SJSA1 (cell line): ENCODE results near the gene CYB5D1. TPM values are rescaled to one million over a fixed set of nuclear protein-coding genes. Genes with fewer than 3 reads are reported as not detected.

ENCODE experiments used
- DNase-seq, 2 experiments: peaks; one replicate each; pipeline ENCODE4 v3.0.0-alpha.2; 2015 to 2020; ENCODE audit warnings: low spot score in 2 of 2, low read depth in 1 of 2
- H3K27ac ChIP-seq: fragments of 250-450 bp; sonication (Bioruptor Pico); 2 replicates; pipeline ENCODE4 v1.5.1; 2020; ENCODE audit warnings: mild to moderate bottlenecking, moderate library complexity
- H3K27me3 ChIP-seq: fragments of 250-450 bp; sonication (Bioruptor Pico); replicated peaks from 2 replicates; pipeline ENCODE4 v1.5.1; 2020; ENCODE audit warnings: mild to moderate bottlenecking, moderate library complexity
- H3K36me3 ChIP-seq: fragments of 250-450 bp; sonication (Bioruptor Pico); 2 replicates; pipeline ENCODE4 v1.5.1; 2020; ENCODE audit warnings: mild to moderate bottlenecking
- H3K4me1 ChIP-seq: fragments of 250-450 bp; sonication (Bioruptor Pico); replicated peaks from 2 replicates; pipeline ENCODE4 v1.6.1; 2021; ENCODE audit warnings: mild to moderate bottlenecking
- H3K4me3 ChIP-seq: fragments of 250-450 bp; sonication (Bioruptor Pico); 2 replicates; pipeline ENCODE4 v1.5.1; 2020; ENCODE audit warnings: mild to moderate bottlenecking
- H3K9me3 ChIP-seq: fragments of 250-450 bp; sonication (Bioruptor Pico); replicated peaks from 2 replicates; pipeline ENCODE4 v1.5.1; 2020; ENCODE audit warnings: mild to moderate bottlenecking
- total RNA-seq: library from RNA; depleted of rRNA; stranded (reverse); fragments of >200 nt; shearing (Covaris generic); gene quantifications from 2 replicates; pipeline ENCODE4 v1.2.3, GENCODE V29; 2014

CYB5D1 gene
- total RNA-seq, 1 experiment from 2014 or later = 2.6 TPM

- Histone ChIP-seq H3K27ac (peak overlapping the region; percentile 24; the same call in 1 of the 2 replicates), H3K4me3 (peak overlapping the region; percentile 63), H3K9me3 (no peaks in the 10 kb centered on the region), H3K27me3 (no peaks in the 10 kb centered on the region), H3K36me3 (peaks cover 36% of the 10 kb centered on the region), H3K4me1 (peaks cover 37% of the 10 kb centered on the region)
- DNase-seq = peak; percentile 95 to 98
Observed at GRCh38 chr17:7887482-7888183, 29.8 kb downstream of the CYB5D1 start.

- peaks cover 36% of the 10 kb centered on the region for H3K4me1 ChIP-seq
- H3K9me3 ChIP-seq = no peaks in the 10 kb centered on the region
- peaks cover 37% of the 10 kb centered on the region for H3K36me3 ChIP-seq
- no peaks in the 10 kb centered on the region for H3K27me3 ChIP-seq
- no peak for DNase-seq
- peak within 1 kb of the TSS; percentile 30 for H3K4me3 ChIP-seq
- H3K27ac ChIP-seq = peak within 1 kb of the TSS; percentile 24; the same call in 1 of the 2 replicates
Observed at GRCh38 chr17:7888184-7888920, 30.5 kb downstream of the CYB5D1 start, which contains the start of gene CHD3. Gene CHD3, plus strand, starts transcription at chr17:7888789. Its CDS starts 212 bp downstream, at chr17:7889001.

GRCh38 chr17:7889166-7889955 lies 31.6 kb downstream of the CYB5D1 start:
- no peak overlapping the region for H3K4me3 ChIP-seq

GRCh38 chr17:7893187-7893880 lies 35.5 kb downstream of the CYB5D1 start:
- Histone ChIP-seq H3K4me1 (peaks cover 14% of the 10 kb centered on the region), H3K9me3 (no peaks in the 10 kb centered on the region), H3K36me3 (peaks cover 82% of the 10 kb centered on the region), H3K27ac (no peak overlapping the region), H3K27me3 (no peaks in the 10 kb centered on the region), H3K4me3 (no peak overlapping the region)
- no peak for DNase-seq

More at GRCh38 chr17:7889166-7889955, 31.6 kb downstream of the CYB5D1 start:
- Histone ChIP-seq H3K27ac (no peak overlapping the region), H3K4me1 (peaks cover 29% of the 10 kb centered on the region), H3K9me3 (no peaks in the 10 kb centered on the region), H3K36me3 (peaks cover 47% of the 10 kb centered on the region), H3K27me3 (no peaks in the 10 kb centered on the region)
- peak; percentile 82 to 94 for DNase-seq

GRCh38 chr17:7894226-7894625 lies 36.4 kb downstream of the CYB5D1 start:
- no peaks in the 10 kb centered on the region for H3K9me3 ChIP-seq
- no peak for DNase-seq
- peaks cover 5% of the 10 kb centered on the region for H3K4me1 ChIP-seq
- peaks cover 90% of the 10 kb centered on the region for H3K36me3 ChIP-seq
- no peaks in the 10 kb centered on the region for H3K27me3 ChIP-seq
- H3K4me3 ChIP-seq = no peak overlapping the region
- no peak overlapping the region for H3K27ac ChIP-seq

- Histone ChIP-seq H3K9me3 (no peaks in the 10 kb centered on the region), H3K4me1 (no peaks in the 10 kb centered on the region), H3K27me3 (no peaks in the 10 kb centered on the region), H3K27ac (no peak overlapping the region), H3K4me3 (no peak overlapping the region), H3K36me3 (peaks cover 90% of the 10 kb centered on the region)
- DNase-seq = no peak
Observed at GRCh38 chr17:7894866-7895265, 37.1 kb downstream of the CYB5D1 start.

GRCh38 chr17:7897090-7897489 lies 39.3 kb downstream of the CYB5D1 start:
- no peak for DNase-seq
- Histone ChIP-seq H3K27ac (no peak overlapping the region), H3K9me3 (no peaks in the 10 kb centered on the region), H3K36me3 (peaks cover 87% of the 10 kb centered on the region), H3K27me3 (no peaks in the 10 kb centered on the region), H3K4me3 (no peak overlapping the region), H3K4me1 (no peaks in the 10 kb centered on the region)

- Histone ChIP-seq H3K4me3 (no peak overlapping the region), H3K36me3 (peaks cover 88% of the 10 kb centered on the region), H3K4me1 (no peaks in the 10 kb centered on the region), H3K27ac (no peak overlapping the region), H3K9me3 (no peaks in the 10 kb centered on the region), H3K27me3 (no peaks in the 10 kb centered on the region)
- DNase-seq = no peak
Observed at GRCh38 chr17:7897773-7898172, 40.0 kb downstream of the CYB5D1 start.

- Histone ChIP-seq H3K27me3 (no peaks in the 10 kb centered on the region), H3K4me3 (no peak overlapping the region), H3K4me1 (no peaks in the 10 kb centered on the region), H3K36me3 (peaks cover 95% of the 10 kb centered on the region), H3K9me3 (no peaks in the 10 kb centered on the region), H3K27ac (no peak overlapping the region)
- DNase-seq = no peak
Observed at GRCh38 chr17:7903154-7904103, 45.6 kb downstream of the CYB5D1 start.

GRCh38 chr17:7909089-7909488 lies 51.3 kb downstream of the CYB5D1 start:
- H3K4me3 ChIP-seq = no peak overlapping the region
- no peaks in the 10 kb centered on the region for H3K27me3 ChIP-seq
- H3K27ac ChIP-seq = no peak overlapping the region
- no peak for DNase-seq
- no peaks in the 10 kb centered on the region for H3K4me1 ChIP-seq
- peaks cover 89% of the 10 kb centered on the region for H3K36me3 ChIP-seq
- no peaks in the 10 kb centered on the region for H3K9me3 ChIP-seq

- Histone ChIP-seq H3K27ac (no peak overlapping the region), H3K4me1 (peaks cover 3% of the 10 kb centered on the region), H3K27me3 (no peaks in the 10 kb centered on the region), H3K9me3 (no peaks in the 10 kb centered on the region), H3K36me3 (peaks cover 77% of the 10 kb centered on the region), H3K4me3 (no peak overlapping the region)
- no peak for DNase-seq
Observed at GRCh38 chr17:7910281-7910680, 52.5 kb downstream of the CYB5D1 start.

- peaks cover 72% of the 10 kb centered on the region for H3K36me3 ChIP-seq
- no peak overlapping the region for H3K27ac ChIP-seq
- no peaks in the 10 kb centered on the region for H3K9me3 ChIP-seq
- no peak overlapping the region for H3K4me3 ChIP-seq
- DNase-seq = no peak
- peaks cover 7% of the 10 kb centered on the region for H3K4me1 ChIP-seq
- no peaks in the 10 kb centered on the region for H3K27me3 ChIP-seq
Observed at GRCh38 chr17:7910711-7911110, 52.9 kb downstream of the CYB5D1 start.
